H9 (cell line): Measurements from ENCODE around the gene UCK1. TPM values are rescaled to one million over a fixed set of nuclear protein-coding genes. Genes with fewer than 3 reads are reported as not detected.

Experiments
- DNase-seq: peaks from one replicate; pipeline ENCODE4 v3.0.0-alpha.2; 2017
- H2AFZ ChIP-seq: one replicate; pipeline ENCODE4 v1.6.1; 2013; ENCODE audit warnings: mild to moderate bottlenecking, low read length, control low read depth, moderate library complexity
- H2AK5ac ChIP-seq: 2 replicates; pipeline ENCODE4 v1.6.1; 2013; ENCODE audit warnings: low read length, control low read depth, mixed read lengths; ENCODE audit not compliant: insufficient read length
- H2BK120ac ChIP-seq: one replicate; pipeline ENCODE4 v1.6.1; 2013; ENCODE audit warnings: low read depth, mild to moderate bottlenecking, low read length, control low read depth, inconsistent platforms; ENCODE audit not compliant: poor library complexity, severe bottlenecking
- H2BK12ac ChIP-seq: 2 replicates; pipeline ENCODE4 v1.6.1; 2013; ENCODE audit warnings: low read length, control low read depth, mixed read lengths, low read depth; ENCODE audit not compliant: insufficient read length
- H2BK15ac ChIP-seq: 2 replicates; pipeline ENCODE4 v1.6.1; 2013; ENCODE audit warnings: low read depth, low read length, control low read depth
- H2BK20ac ChIP-seq: one replicate; pipeline ENCODE4 v1.6.1; 2013; ENCODE audit warnings: low read depth, mild to moderate bottlenecking, low read length, control low read depth, inconsistent platforms; ENCODE audit not compliant: poor library complexity, severe bottlenecking
- H2BK5ac ChIP-seq: 2 replicates; pipeline ENCODE4 v1.6.1; 2013; ENCODE audit warnings: low read length, control low read depth, mixed read lengths; ENCODE audit not compliant: insufficient read length
- H3K14ac ChIP-seq: 2 replicates; pipeline ENCODE4 v1.6.1; 2013; ENCODE audit warnings: low read length, control low read depth; ENCODE audit not compliant: insufficient read depth
- H3K18ac ChIP-seq: 2 replicates; pipeline ENCODE4 v1.6.1; 2013; ENCODE audit warnings: low read depth, mild to moderate bottlenecking, mixed read lengths, low read length, control low read depth; ENCODE audit not compliant: insufficient read length
- H3K23ac ChIP-seq: 2 replicates; pipeline ENCODE4 v1.6.1; 2013; ENCODE audit warnings: low read length, control low read depth, mixed read lengths, low read depth; ENCODE audit not compliant: insufficient read length
- H3K23me2 ChIP-seq: 2 replicates; pipeline ENCODE4 v1.6.1; 2013; ENCODE audit warnings: low read depth, mild to moderate bottlenecking, mixed read lengths, low read length, control low read depth; ENCODE audit not compliant: insufficient read length, poor library complexity, severe bottlenecking
- H3K27ac ChIP-seq: 2 replicates; pipeline ENCODE4 v1.5.1; 2013; ENCODE audit warnings: low read length, control low read depth, mixed read lengths, low read depth; ENCODE audit not compliant: insufficient read length
- H3K27me3 ChIP-seq: 2 replicates; pipeline ENCODE4 v1.6.1; 2013; ENCODE audit warnings: low read length, control low read depth, inconsistent platforms; ENCODE audit not compliant: insufficient read depth
- H3K4ac ChIP-seq: 2 replicates; pipeline ENCODE4 v1.6.1; 2013; ENCODE audit warnings: low read depth, mild to moderate bottlenecking, control low read depth, inconsistent platforms, low read length, moderate library complexity
- H3K4me1 ChIP-seq: 2 replicates; pipeline ENCODE4 v1.6.1; 2013; ENCODE audit warnings: low read length, control low read depth, inconsistent platforms; ENCODE audit not compliant: insufficient read depth
- H3K4me2 ChIP-seq: 2 replicates; pipeline ENCODE4 v1.6.1; 2013; ENCODE audit warnings: low read length, control low read depth, mixed read lengths; ENCODE audit not compliant: insufficient read length, insufficient read depth
- H3K56ac ChIP-seq: 2 replicates; pipeline ENCODE4 v1.6.1; 2013; ENCODE audit warnings: low read depth, mild to moderate bottlenecking, mixed read lengths, low read length, control low read depth; ENCODE audit not compliant: insufficient read length
- H3K79me1 ChIP-seq: 2 replicates; pipeline ENCODE4 v1.6.1; 2013; ENCODE audit warnings: low read depth, mild to moderate bottlenecking, moderate library complexity, low read length, control low read depth, inconsistent platforms; ENCODE audit not compliant: insufficient read depth, poor library complexity, severe bottlenecking
- H3K79me2 ChIP-seq: 2 replicates; pipeline ENCODE4 v1.6.1; 2013; ENCODE audit warnings: low read length, control low read depth, inconsistent platforms; ENCODE audit not compliant: insufficient read depth
- H3K9ac ChIP-seq: 2 replicates; pipeline ENCODE4 v1.6.1; 2013; ENCODE audit warnings: low read length, control low read depth, mixed read lengths; ENCODE audit not compliant: insufficient read length; ENCODE audit errors: extremely low read depth
- H3K9me3 ChIP-seq: one replicate; pipeline ENCODE4 v1.6.1; 2013; ENCODE audit warnings: low read depth, low read length, inconsistent platforms; ENCODE audit not compliant: control insufficient read depth
- H3T11ph ChIP-seq: one replicate; pipeline ENCODE4 v1.6.1; 2013; ENCODE audit warnings: mild to moderate bottlenecking, low read length, control low read depth, inconsistent platforms
- H4K20me1 ChIP-seq: one replicate; pipeline ENCODE4 v1.6.1; 2013; ENCODE audit not compliant: control insufficient read depth, insufficient read length, insufficient read depth
- H4K5ac ChIP-seq: 2 replicates; pipeline ENCODE4 v1.6.1; 2013; ENCODE audit warnings: low read depth, mild to moderate bottlenecking, mixed read lengths, low read length, control low read depth; ENCODE audit not compliant: insufficient read length
- H4K8ac ChIP-seq: replicated peaks from 2 replicates; pipeline ENCODE4 v1.6.1; 2013; ENCODE audit warnings: low read length, control low read depth, mixed read lengths, low read depth; ENCODE audit not compliant: insufficient read length
- H4K91ac ChIP-seq: 2 replicates; pipeline ENCODE4 v1.6.1; 2013; ENCODE audit warnings: low read depth, mild to moderate bottlenecking, moderate library complexity, mixed read lengths, low read length, control low read depth; ENCODE audit not compliant: insufficient read length
- H3K27ac Mint-ChIP-seq, 3 experiments: 2 replicates in 2 of 3; 3 replicates in 1 of 3; pipeline ENCODE4 v1.8.0; 2020 to 2021; ENCODE audit warnings: mixed read lengths in 3 of 3, mild to moderate bottlenecking in 1 of 3, moderate library complexity in 1 of 3
- H3K27me3 Mint-ChIP-seq: 2 replicates; pipeline ENCODE4 v1.8.0; 2021; ENCODE audit warnings: low read depth, mild to moderate bottlenecking, moderate library complexity, mixed read lengths
- H3K36me3 Mint-ChIP-seq, 3 experiments: 2 replicates in 2 of 3; 3 replicates in 1 of 3; pipeline ENCODE4 v1.8.0; 2020 to 2021; ENCODE audit warnings: low read depth in 3 of 3, mixed read lengths in 3 of 3; ENCODE audit not compliant: insufficient read depth in 1 of 3
- H3K4me1 Mint-ChIP-seq, 2 experiments: 2 replicates each; pipeline ENCODE4 v1.8.0; 2020; ENCODE audit warnings: mixed read lengths in 2 of 2
- H3K4me3 Mint-ChIP-seq, 2 experiments: 2 replicates in 1 of 2; 3 replicates in 1 of 2; pipeline ENCODE4 v1.8.0; 2020 to 2021; ENCODE audit warnings: mild to moderate bottlenecking in 2 of 2, mixed read lengths in 2 of 2, moderate library complexity in 1 of 2
- H3K9me3 Mint-ChIP-seq, 2 experiments: 2 replicates in 1 of 2; 3 replicates in 1 of 2; pipeline ENCODE4 v1.8.0; 2020; ENCODE audit warnings: mild to moderate bottlenecking in 2 of 2, mixed read lengths in 2 of 2, moderate library complexity in 1 of 2
- WGBS: extraction: QIAGEN DNeasy Blood & Tissue Kit; methylation state at CpG from one replicate; pipeline ENCODE4 v1.1.7; 2013; ENCODE audit warnings: missing lambda C conversion rate, low lambda C conversion rate, mixed read lengths; ENCODE audit not compliant: insufficient read length; ENCODE audit errors: extremely low coverage; 5-methylcytosine and 5-hydroxymethylcytosine counted together
- total RNA-seq: library from RNA; stranded (reverse); gene quantifications from 2 replicates; pipeline ENCODE4 v1.2.1, GENCODE V29; 2021
- TF ChIP-seq, protein P1 (sequence below): fragments of 200-600 bp; sonication (generic); conservative IDR thresholded peaks from 3 replicates; pipeline ENCODE4 v1.8.0; 2021; ENCODE audit warnings: antibody characterized with exemption, mild to moderate bottlenecking

Gene UCK1
- total RNA-seq, 1 experiment from 2014 or later, result 54.2 TPM

GRCh38 chr9:131557855-131558548 is 26.9 kb upstream of the UCK1 start:
- H3K23me2 ChIP-seq, result no peaks in the 10 kb centered on the region
- H3K79me2 ChIP-seq, result no peaks in the 10 kb centered on the region
- Mint-ChIP-seq H3K4me1 (peaks cover 9 to 10% of the 10 kb centered on the region in 2 experiments), H3K4me3 (no peak overlapping the region), H3K36me3 (peaks cover 5 to 14% (median 6%) of the 10 kb centered on the region in 3 experiments; a peak in 5 of 7 replicates), H3K27ac (no peak overlapping the region), H3K9me3 (peaks cover 27 to 33% of the 10 kb centered on the region in 2 experiments), H3K27me3 (peaks cover 39% of the 10 kb centered on the region)
- no CpG with 5 or more reads among the region's 25 CpGs for WGBS
- no peak overlapping the region for H2BK12ac ChIP-seq
- H3K18ac ChIP-seq, result no peak overlapping the region
- no peak overlapping the region for H3K56ac ChIP-seq
- H3K4me1 ChIP-seq, result no peaks in the 10 kb centered on the region
- no peaks in the 10 kb centered on the region for H4K20me1 ChIP-seq
- H3K9me3 ChIP-seq, result peaks cover 6% of the 10 kb centered on the region
- H2BK15ac ChIP-seq, result no peak overlapping the region
- H3K27me3 ChIP-seq, result peaks cover 5% of the 10 kb centered on the region; the same call in 1 of the 2 replicates
- H2BK120ac ChIP-seq, result no peak overlapping the region
- H3T11ph ChIP-seq, result no peak overlapping the region
- no peak overlapping the region for H3K4me2 ChIP-seq
- no peak overlapping the region for H3K27ac ChIP-seq
- no peak overlapping the region for H4K5ac ChIP-seq
- H4K8ac ChIP-seq, result no peak overlapping the region
- H2BK20ac ChIP-seq, result no peak overlapping the region
- H3K14ac ChIP-seq, result no peak overlapping the region
- no peak overlapping the region for H2AFZ ChIP-seq
- no peak for DNase-seq
- no peak overlapping the region for H3K23ac ChIP-seq
- no peak overlapping the region for H2AK5ac ChIP-seq
- no peak overlapping the region for H2BK5ac ChIP-seq
- no peak overlapping the region for H4K91ac ChIP-seq
- H3K4ac ChIP-seq, result no peak overlapping the region
- TF ChIP-seq, protein P1, sequence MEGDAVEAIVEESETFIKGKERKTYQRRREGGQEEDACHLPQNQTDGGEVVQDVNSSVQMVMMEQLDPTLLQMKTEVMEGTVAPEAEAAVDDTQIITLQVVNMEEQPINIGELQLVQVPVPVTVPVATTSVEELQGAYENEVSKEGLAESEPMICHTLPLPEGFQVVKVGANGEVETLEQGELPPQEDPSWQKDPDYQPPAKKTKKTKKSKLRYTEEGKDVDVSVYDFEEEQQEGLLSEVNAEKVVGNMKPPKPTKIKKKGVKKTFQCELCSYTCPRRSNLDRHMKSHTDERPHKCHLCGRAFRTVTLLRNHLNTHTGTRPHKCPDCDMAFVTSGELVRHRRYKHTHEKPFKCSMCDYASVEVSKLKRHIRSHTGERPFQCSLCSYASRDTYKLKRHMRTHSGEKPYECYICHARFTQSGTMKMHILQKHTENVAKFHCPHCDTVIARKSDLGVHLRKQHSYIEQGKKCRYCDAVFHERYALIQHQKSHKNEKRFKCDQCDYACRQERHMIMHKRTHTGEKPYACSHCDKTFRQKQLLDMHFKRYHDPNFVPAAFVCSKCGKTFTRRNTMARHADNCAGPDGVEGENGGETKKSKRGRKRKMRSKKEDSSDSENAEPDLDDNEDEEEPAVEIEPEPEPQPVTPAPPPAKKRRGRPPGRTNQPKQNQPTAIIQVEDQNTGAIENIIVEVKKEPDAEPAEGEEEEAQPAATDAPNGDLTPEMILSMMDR, result no peak
- no peaks in the 10 kb centered on the region for H3K79me1 ChIP-seq
- no peak overlapping the region for H3K9ac ChIP-seq
